Liver (tissue), 9 donors: ENCODE results near the gene SNAPC4. TPM values are rescaled to one million over a fixed set of nuclear protein-coding genes. Genes with fewer than 3 reads are reported as not detected.
A peak's percentile ranks its signal among the peaks of the same experiment; 100 is the strongest.

Experiments
- DNase-seq: peaks from one replicate; pipeline ENCODE4 v3.0.0-alpha.2; 2017; ENCODE audit warnings: low spot score
- H3K27ac ChIP-seq, 2 donors: one replicate each; pipeline ENCODE4 v1.7.0; 2013; ENCODE audit warnings: inconsistent platforms in 2 of 2, low read length in 2 of 2, control low read depth in 1 of 2, low read depth in 1 of 2, mild to moderate bottlenecking in 1 of 2
- H3K27me3 ChIP-seq, 4 donors: one replicate each; pipeline versions ENCODE4 v1.6.1 to v1.7.0; 2013; ENCODE audit warnings: low read length in 3 of 4, inconsistent platforms in 1 of 4, mild to moderate bottlenecking in 1 of 4, moderate library complexity in 1 of 4; ENCODE audit not compliant: control insufficient read depth in 4 of 4, insufficient read depth in 4 of 4
- H3K36me3 ChIP-seq, 4 donors: one replicate each; pipeline versions ENCODE4 v1.6.1 to v1.7.0; 2013; ENCODE audit warnings: low read length in 3 of 4, mild to moderate bottlenecking in 3 of 4, low read depth in 1 of 4, moderate library complexity in 1 of 4; ENCODE audit not compliant: control insufficient read depth in 4 of 4, insufficient read depth in 3 of 4
- H3K4me1 ChIP-seq, 4 donors: one replicate each; pipeline versions ENCODE4 v1.6.1 to v1.7.0; 2013; ENCODE audit warnings: low read length in 3 of 4, mild to moderate bottlenecking in 3 of 4, moderate library complexity in 1 of 4; ENCODE audit not compliant: control insufficient read depth in 4 of 4, insufficient read depth in 4 of 4
- H3K4me3 ChIP-seq, 3 donors: one replicate each; pipeline versions ENCODE4 v1.6.1 to v1.7.0; 2013; ENCODE audit warnings: low read length in 3 of 3, control low read depth in 1 of 3, low read depth in 1 of 3, mild to moderate bottlenecking in 1 of 3
- H3K9ac ChIP-seq, 2 donors: one replicate each; pipeline ENCODE4 v1.7.0; 2013; ENCODE audit warnings: low read length in 2 of 2, mild to moderate bottlenecking in 2 of 2, moderate library complexity in 2 of 2, control low read depth in 1 of 2, low read depth in 1 of 2
- H3K9me3 ChIP-seq, 4 donors: one replicate each; pipeline versions ENCODE4 v1.6.1 to v1.7.0; 2013; ENCODE audit warnings: low read length in 3 of 4; ENCODE audit not compliant: control insufficient read depth in 4 of 4
- CTCF ChIP-seq: fragments of 150-350 bp; IDR thresholded peaks from 2 replicates; pipeline ENCODE4 v1.5.1; 2017; ENCODE audit warnings: improper control_type of control experiment, low read depth, low read length; ENCODE audit not compliant: missing input control
- EGR1 ChIP-seq, 2 donors: IDR thresholded peaks; 2 replicates each; pipeline ENCODE4 v1.6.1; 2016 to 2018; ENCODE audit warnings: antibody characterized with exemption in 2 of 2, low read depth in 2 of 2
- GABPA ChIP-seq, 2 donors: IDR thresholded peaks in 1 of 2; conservative IDR thresholded peaks in 1 of 2; 2 replicates each; pipeline ENCODE4 v1.6.1; 2016; ENCODE audit warnings: antibody characterized with exemption in 2 of 2, mild to moderate bottlenecking in 1 of 2, moderate library complexity in 1 of 2
- HNF4A ChIP-seq, 2 donors: conservative IDR thresholded peaks; 2 replicates each; pipeline ENCODE4 v1.6.1; 2016; ENCODE audit warnings: antibody characterized with exemption in 2 of 2, mild to moderate bottlenecking in 2 of 2
- HNF4G ChIP-seq: IDR thresholded peaks from 2 replicates; pipeline ENCODE4 v1.6.1; 2016; ENCODE audit warnings: antibody characterized with exemption
- JUND ChIP-seq, 2 donors: IDR thresholded peaks; 2 replicates each; pipeline ENCODE4 v1.6.1; 2016; ENCODE audit warnings: antibody characterized with exemption in 2 of 2
- RAD21 ChIP-seq, 2 donors: IDR thresholded peaks; 2 replicates each; pipeline ENCODE4 v1.6.1; 2016; ENCODE audit warnings: antibody characterized with exemption in 2 of 2, mild to moderate bottlenecking in 2 of 2
- REST ChIP-seq: IDR thresholded peaks from 2 replicates; pipeline ENCODE4 v1.6.1; 2016; ENCODE audit warnings: antibody characterized with exemption, mild to moderate bottlenecking
- RXRA ChIP-seq, 2 donors: IDR thresholded peaks; 2 replicates each; pipeline ENCODE4 v1.6.1; 2017 to 2018; ENCODE audit warnings: antibody characterized with exemption in 2 of 2, mild to moderate bottlenecking in 1 of 2
- SP1 ChIP-seq: IDR thresholded peaks from 2 replicates; pipeline ENCODE4 v1.6.1; 2018; ENCODE audit warnings: antibody characterized with exemption, mild to moderate bottlenecking
- YY1 ChIP-seq: IDR thresholded peaks from 2 replicates; pipeline ENCODE4 v1.6.1; 2016; ENCODE audit warnings: antibody characterized with exemption, mild to moderate bottlenecking
- ZBTB33 ChIP-seq: IDR thresholded peaks from 2 replicates; pipeline ENCODE4 v1.6.1; 2016; ENCODE audit warnings: antibody characterized with exemption
- WGBS: extraction: QIAGEN DNeasy Blood & Tissue Kit; methylation state at CpG from one replicate; pipeline ENCODE4 v1.1.7; 2013; 5-methylcytosine and 5-hydroxymethylcytosine counted together
- polyA plus RNA-seq, 2 donors: library from polyadenylated mRNA; stranded (reverse) in 1 of 2; unstranded in 1 of 2; fragments of 200-250 nt in 1 of 2; fragments of >200 nt in 1 of 2; fragmentation: Nextera tagmentation in 1 of 2; extraction: Ambion mirVana in 1 of 2; gene quantifications; one replicate each; pipeline versions ENCODE4 v1.2.1 to v1.2.3, GENCODE V29; 2013 to 2015
- total RNA-seq, 2 donors: library from RNA; depleted of rRNA; stranded (reverse); fragments of >200 nt; gene quantifications; one replicate each; pipeline ENCODE4 v1.2.3, GENCODE V29; 2014
- donor health status: healthy.
- donor health status: healthy.
- donor health status: healthy.
- donor health status: healthy.
- donor health status: healthy.

SNAPC4 gene
- total and polyA plus RNA-seq, 4 donors, result 0.75 to 4.2 (median 3.1) TPM

GRCh38 chr9:136363949-136364748 is 35.8 kb downstream of the SNAPC4 start:
- Histone ChIP-seq H3K36me3 (peaks cover 0 to 3% (median 0%) of the 10 kb centered on the region in 4 donors), H3K9me3 (no peaks in the 10 kb centered on the region), H3K27ac (no peak overlapping the region), H3K9ac (no peak overlapping the region), H3K4me3 (peak overlapping the region in 1 of 3 donors; percentile 95), H3K27me3 (no peaks in the 10 kb centered on the region), H3K4me1 (peaks cover 5 to 13% (median 6%) of the 10 kb centered on the region in 4 donors)
- no peak for DNase-seq
- TF ChIP-seq ZBTB33, result no peak
- TF ChIP-seq REST, result no peak
- no peak for TF ChIP-seq HNF4G
- no peak for TF ChIP-seq JUND (IDR thresholded peaks at IDR 0.05)
- TF ChIP-seq SP1, result no peak
- 51% methylated on average over 54 of the region's 54 CpGs for WGBS

GRCh38 chr9:136363106-136363948 is 36.6 kb downstream of the SNAPC4 start, which contains the start of gene DNLZ:
TSS of gene DNLZ (minus strand) at chr9:136363744. CDS start at chr9:136363714, 30 bp downstream.
- H3K9ac ChIP-seq, result no peak within 1 kb of the TSS
- H3K4me1 ChIP-seq, result peaks cover 5 to 13% (median 6%) of the 10 kb centered on the region in 4 donors
- WGBS, result under 1% methylated on average over 97 of the region's 97 CpGs
- peak within 1 kb of the TSS; percentile 68 to 81 for H3K27ac ChIP-seq
- H3K9me3 ChIP-seq, result no peaks in the 10 kb centered on the region
- H3K36me3 ChIP-seq, result peaks cover 0 to 1% (median 0%) of the 10 kb centered on the region in 4 donors
- TF ChIP-seq HNF4A (conservative IDR thresholded peaks at IDR 0.05) (no peak), SP1 (peak; percentile 24), GABPA (IDR thresholded peaks at IDR 0.05 in 1 of 2, conservative IDR thresholded peaks at IDR 0.05 in 1 of 2) (peak in 1 of 2 donors; percentile 82), REST (peak; percentile 22), EGR1 (IDR thresholded peaks at IDR 0.05; ENCODE audit: low read depth in 2 of 2) (no peak), RXRA (IDR thresholded peaks at IDR 0.05) (peak in 1 of 2 donors; percentile 8), JUND (IDR thresholded peaks at IDR 0.05) (no peak), ZBTB33 (no peak), CTCF (peak; percentile 95), RAD21 (IDR thresholded peaks at IDR 0.05) (peak in 1 of 2 donors; percentile 69), HNF4G (no peak), YY1 (peak; percentile 94)
- no peaks in the 10 kb centered on the region for H3K27me3 ChIP-seq
- H3K4me3 ChIP-seq, result peak within 1 kb of the TSS; percentile 65 to 95 (median 77)
- peak; percentile 99 for DNase-seq
